GM18502 (cell line): Measurements from ENCODE around the gene UBN1.

ENCODE experiments used
- ATAC-seq: cut with Tn5 transposase; IDR thresholded peaks from one replicate; pipeline ENCODE4 v1.9.1; 2021; ENCODE audit warnings: mild to moderate bottlenecking; ENCODE audit not compliant: unreplicated experiment, poor library complexity

Gene UBN1

DNA sequence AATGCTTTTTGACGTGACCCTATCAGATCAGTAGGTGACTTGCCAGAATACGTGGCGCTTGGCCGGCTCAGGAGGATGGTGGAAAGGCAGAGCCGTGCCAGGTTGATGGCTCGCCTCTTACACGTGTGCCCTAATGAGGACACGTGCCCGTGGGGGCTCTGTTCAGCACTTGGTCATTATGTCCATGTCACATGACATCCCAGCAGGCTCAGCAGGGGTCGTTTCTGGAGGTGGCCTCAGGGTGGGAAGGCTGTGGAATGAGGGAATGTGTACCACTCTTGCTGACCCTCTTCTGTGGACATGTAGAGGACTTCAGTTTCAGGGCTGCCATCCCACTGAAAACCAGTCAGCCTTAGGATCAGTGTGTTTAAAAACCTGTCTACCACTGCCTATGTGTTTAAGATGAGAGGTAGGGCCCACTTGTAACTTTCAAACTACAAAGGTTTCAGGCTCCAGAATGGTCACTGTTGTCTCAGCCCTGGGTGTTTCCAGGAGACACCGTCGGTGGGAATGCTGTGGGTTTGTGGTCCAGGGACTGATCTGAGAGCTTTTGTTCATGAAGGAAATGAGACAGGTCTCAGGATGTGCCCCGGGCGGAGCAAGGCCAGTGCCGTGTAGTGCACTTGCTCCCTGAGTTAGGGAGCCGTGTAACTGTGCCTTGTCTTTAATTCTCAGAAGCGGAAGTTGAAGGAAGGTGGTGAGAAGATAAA is 12.1 kb downstream of the UBN1 start:
- ATAC-seq: no peak

DNA sequence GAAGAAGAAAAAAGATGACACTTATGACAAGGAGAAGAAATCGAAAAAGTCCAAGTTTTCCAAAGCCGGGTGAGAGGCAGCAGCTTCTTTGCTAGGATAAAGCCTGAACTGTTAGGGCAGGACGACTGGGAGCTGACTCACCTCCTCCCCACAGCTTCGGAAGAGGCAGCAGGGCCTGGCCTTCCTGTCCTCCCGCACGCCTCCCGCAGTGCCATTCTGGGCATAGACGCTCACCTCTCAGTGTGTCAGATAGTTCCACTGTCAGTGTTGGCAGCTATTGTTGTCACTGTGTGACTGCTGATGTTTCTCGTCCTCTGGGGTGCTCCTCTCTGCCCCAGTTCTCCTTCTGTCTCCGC is 12.6 kb downstream of the UBN1 start:
- ATAC-seq: no peak

DNA sequence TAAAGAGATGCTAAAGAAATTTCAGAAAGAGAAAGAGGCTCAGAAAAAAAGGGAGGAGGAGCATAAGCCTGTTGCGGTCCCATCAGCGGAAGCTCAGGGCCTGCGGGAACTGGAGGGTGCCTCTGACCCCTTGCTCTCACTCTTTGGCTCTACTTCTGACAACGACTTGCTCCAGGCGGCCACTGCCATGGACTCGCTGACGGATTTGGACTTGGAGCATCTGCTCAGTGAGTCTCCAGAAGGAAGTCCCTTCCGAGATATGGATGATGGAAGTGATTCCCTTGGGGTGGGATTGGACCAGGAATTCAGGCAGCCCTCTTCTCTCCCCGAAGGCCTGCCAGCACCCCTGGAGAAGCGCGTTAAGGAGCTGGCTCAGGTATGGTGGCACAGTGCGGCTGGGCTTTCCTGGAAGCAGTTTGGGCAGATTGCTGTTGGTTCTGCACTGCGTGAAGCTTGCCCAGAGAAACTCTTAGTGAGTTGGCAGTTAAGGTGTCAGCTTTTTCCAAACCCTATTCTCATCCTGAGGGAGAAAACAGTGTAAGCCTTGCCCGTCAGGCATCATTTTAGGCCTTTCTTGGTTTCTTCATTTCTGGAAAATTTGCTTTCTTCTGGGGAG is 13.6 kb downstream of the UBN1 start:
- ATAC-seq: no peak

DNA sequence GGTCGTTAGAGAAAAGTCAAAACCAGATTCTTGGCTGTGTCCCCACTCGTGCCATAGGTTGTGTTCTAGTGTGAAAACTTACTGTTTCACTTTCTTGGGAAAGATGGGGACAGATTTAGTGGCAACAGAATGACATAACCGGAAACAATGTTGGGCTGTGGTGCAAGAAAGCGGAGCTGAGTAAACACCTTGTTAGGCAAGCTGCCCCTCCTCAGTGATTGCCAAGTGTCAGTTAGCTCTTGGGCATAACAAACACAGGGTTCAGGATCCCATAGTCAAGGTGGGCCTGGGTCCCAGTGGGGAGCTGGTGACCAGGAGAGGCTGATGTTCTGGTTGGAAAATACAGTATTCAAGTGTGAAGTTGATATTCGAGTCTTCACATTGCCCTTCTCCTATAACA is 15.4 kb downstream of the UBN1 start:
- no peak for ATAC-seq

GRCh38 chr16:4864728-4865127 is 17.4 kb downstream of the UBN1 start:
- no peak for ATAC-seq

DNA sequence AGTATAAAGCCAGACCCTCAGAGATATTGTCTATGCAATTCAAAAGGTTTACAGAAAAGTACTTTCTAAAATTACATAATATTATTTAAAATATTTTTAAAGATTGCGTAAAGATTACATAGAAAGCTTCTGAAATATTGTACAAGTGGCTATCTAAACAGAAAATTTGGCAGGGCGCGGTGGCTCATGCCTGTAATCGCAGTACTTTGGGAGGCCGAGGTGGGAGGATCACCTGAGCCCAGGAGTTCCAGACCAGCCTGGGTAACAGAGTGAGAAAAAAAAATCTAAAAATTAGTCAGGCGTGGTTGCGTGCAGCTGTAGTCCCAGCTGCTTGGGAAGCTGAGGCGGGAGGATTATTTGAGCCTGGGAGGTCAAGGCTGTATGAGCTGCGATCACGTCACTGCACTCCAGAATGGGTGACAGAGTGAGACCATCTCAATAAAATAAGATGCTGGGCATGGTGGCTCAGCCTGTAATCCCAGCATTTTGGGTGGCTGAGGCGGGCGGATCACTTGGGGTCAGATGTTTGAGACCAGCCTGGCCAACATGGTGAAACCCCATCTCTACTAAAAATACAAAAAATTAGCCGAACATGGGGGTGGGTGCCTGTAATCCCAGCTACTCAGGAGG is 18.1 kb downstream of the UBN1 start:
- no peak for ATAC-seq

DNA sequence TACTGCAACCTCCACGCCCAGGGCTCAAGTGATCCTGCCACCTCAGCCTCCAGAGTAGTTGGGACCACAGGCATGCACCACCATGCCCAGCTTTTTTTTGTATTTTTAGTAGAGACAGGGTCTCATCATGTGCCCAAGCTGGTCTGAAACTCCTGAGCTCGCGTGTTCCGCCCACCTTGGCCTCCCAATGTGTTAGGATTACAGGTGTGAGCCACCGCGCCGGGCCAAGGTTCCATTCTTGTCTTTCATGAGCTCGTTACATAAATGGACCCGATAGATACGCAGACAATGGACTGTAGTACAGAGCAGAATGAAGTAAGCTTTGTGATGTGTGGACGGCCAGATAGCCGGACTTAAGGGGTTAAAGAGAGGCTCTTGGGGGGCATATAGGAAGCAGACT is 19.3 kb downstream of the UBN1 start:
- ATAC-seq: no peak

DNA sequence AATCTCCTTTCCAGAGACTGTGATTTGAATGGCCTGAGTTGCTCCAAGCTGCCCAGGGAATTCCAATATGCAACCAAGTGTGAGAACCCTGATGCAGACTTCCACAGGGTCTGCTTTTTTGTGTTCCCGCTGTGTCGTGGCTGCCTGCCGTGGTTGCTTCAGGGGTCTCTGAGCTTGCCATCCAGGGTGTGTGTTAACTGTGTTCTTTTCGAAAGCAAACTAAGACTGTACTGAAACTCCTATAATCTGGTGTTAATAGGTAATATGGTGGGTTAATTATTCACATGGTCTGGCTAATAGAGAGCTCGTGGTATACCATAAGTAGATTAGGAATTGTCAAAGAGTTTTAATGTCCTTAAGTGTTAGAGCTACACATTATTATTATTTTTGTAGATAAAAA is 20.7 kb downstream of the UBN1 start:
- no peak for ATAC-seq

GRCh38 chr16:4868535-4868934 is 21.3 kb downstream of the UBN1 start:
- ATAC-seq: no peak

DNA sequence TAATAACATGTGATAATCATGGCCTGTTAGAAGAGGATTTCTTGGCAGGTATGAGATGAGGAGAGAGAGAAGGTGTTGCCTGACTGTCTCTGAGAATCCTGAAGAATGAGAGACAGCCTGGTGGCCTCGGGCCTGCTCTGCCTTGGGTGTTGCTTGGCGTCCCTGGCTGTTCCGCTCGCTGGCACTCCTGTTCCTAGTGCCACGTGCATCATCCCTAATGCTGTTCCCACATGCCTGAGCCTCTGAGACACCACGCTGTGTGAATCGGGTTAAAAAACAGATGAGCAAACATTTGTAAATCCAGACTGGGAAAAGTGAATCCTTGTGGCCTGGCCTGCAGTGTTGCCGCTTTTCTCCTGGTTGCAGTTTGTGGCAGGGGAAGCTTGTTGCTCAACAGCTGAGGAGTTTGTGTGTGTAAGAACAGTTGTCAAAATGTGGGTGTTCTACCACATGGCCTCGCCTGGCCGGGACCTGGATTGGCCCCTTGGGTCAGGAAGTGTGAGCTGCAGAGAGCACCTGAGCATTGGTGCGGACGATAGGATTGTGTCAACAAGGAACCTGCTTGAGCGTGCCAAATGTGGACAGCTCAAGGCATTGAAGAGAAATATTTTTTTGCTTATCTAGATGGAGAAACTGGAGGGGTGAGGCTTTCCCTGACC is 22.0 kb downstream of the UBN1 start:
- no peak for ATAC-seq

GRCh38 chr16:4870138-4870671 is 22.9 kb downstream of the UBN1 start:
- ATAC-seq: no peak

DNA sequence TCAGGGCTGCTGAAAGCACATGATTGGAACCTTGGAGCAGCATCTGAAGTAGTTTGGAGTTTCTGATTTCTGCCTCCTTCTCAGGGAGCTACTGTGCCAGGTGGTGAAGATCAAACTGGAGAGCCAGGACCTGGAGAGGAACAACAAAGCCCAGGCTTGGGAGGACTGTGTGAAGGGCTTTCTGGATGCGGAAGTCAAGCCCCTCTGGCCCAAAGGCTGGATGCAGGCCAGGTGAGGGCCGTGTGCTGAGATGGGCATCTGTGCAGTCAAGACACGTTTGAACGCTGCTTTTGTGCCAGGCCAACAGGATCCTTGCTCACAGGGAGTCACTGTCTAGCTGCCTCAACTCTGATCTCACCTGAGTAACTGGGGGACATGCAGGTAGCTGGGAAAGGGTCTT is 23.8 kb downstream of the UBN1 start:
- no peak for ATAC-seq

- ATAC-seq: no peak
Measured at GRCh38 chr16:4873091-4873490, 25.8 kb downstream of the UBN1 start.

GRCh38 chr16:4874666-4875065 is 27.4 kb downstream of the UBN1 start:
- ATAC-seq: no peak

DNA sequence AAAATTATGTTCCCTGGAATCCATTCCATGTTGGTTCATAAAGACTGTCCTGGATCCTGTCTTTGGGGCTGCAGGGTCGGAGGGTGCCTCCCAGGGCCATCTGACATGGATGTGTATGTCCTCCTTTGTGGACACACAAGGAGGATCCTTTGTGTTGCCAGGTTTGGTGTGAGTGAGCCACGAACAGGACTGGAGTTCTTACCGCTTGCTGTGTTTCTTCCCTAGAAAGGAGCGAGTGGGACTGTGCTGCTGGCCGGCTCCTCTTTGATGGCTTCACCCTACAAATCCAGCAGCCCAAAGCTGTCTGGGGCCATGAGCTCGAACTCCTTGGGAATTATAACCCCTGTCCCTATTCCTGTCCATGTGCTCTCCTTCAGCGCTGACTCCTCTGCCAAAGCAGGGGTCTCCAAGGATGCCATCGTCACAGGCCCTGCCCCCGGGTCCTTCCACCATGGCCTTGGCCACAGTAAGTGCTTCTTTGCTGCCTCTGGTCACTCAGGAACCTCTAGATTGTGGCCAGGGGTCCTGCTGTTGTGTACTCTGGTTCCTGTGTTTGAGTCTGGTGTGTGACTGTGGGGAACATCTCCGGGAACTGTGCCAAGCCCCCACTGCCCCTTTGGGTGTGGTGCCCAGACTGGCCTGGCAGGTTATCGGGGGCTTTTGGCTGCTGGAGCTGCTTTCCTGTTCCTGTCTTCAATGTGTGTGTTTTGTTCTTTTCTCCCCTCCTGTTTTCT is 29.5 kb downstream of the UBN1 start:
- ATAC-seq: no peak

GRCh38 chr16:4877380-4877685 is 30.1 kb downstream of the UBN1 start:
- no peak for ATAC-seq

DNA sequence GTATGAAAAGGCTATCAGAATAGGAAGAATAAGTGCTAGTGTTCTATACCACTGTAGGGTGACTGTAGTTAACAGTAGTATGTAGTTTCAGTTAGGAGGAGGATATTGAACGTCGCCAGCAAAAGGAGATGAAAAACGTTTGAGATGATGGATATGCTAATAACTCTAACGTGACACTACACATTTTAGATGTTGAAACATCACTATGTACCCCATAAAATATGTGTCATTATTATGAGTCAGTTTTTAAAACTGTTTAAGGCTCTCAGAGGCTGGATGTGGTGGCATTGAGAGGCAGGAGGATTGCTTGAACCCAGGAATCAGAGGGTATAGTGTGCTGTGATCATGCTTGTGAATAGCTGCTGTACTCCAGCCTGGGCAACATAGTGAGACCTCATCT is 31.8 kb downstream of the UBN1 start:
- ATAC-seq: no peak

- ATAC-seq: no peak
Measured at GRCh38 chr16:4880006-4880580, 32.8 kb downstream of the UBN1 start.

GRCh38 chr16:4882000-4882632 is 34.8 kb downstream of the UBN1 start:
- ATAC-seq: no peak
